ENCODE results near the gene GOLPH3. TPM values are rescaled to one million over a fixed set of nuclear protein-coding genes. Genes with fewer than 3 reads are reported as not detected.
"Not testable (repeated sequence)": the region's sequence is repeated elsewhere in the genome, so short reads cannot be mapped to it uniquely, and the experiment has no call there.

The GOLPH3 gene
- total and polyA plus RNA-seq, 2 of the 4 experiments (the other 2 are of a cell fraction), result 38.2 to 41.3 TPM

- peak overlapping the region; percentile 40; the same call in 1 of the 2 replicates for H3K18ac ChIP-seq (ENCODE audit: low read depth, low read length)
- peak overlapping the region; percentile 94 for H3K9ac ChIP-seq (ENCODE audit: low read depth, low read length)
- H3K23ac ChIP-seq (ENCODE audit: low read depth, low read length), result peak overlapping the region; percentile 80
- 0 out of 2 replicates have a peak overlapping the region, but pooled peaks have one; percentile 10 for H3K4ac ChIP-seq (ENCODE audit: low read depth, low read length)
- BruUV-seq (replicated peaks), result TSS peak; percentile 26
- POLR2A ChIA-PET (ENCODE audit: unreplicated experiment), result interaction anchor here (0.6 kb wide), 2 partner anchors 48 to 58 kb away, joined by 6 read pairs; no protein-coding TSS in a partner anchor
- H2AFZ ChIP-seq (replicated peaks; ENCODE audit: low read length, poor library complexity); H3K9me3 ChIP-seq (ENCODE audit: control insufficient read depth, insufficient read depth, low read length); H2AK9ac ChIP-seq (replicated peaks; ENCODE audit: low read depth, low read length, poor library complexity); H2BK20ac ChIP-seq (ENCODE audit: low read depth, low read length); ATAC-seq (ENCODE audit: low read depth); H2BK120ac ChIP-seq (ENCODE audit: low read depth, low read length); H3K56ac ChIP-seq (ENCODE audit: extremely low read depth, insufficient read depth, low read length); H3K27me3 ChIP-seq (ENCODE audit: control insufficient read depth, insufficient read depth, low read length); dilution Hi-C loops (cut with HindIII; ENCODE audit: low sequenced_read_pairs, unreplicated experiment); CTCF ChIA-PET; H4K8ac ChIP-seq (ENCODE audit: low read depth in 2 of 2, low read length in 2 of 2); H3K4me1 ChIP-seq (ENCODE audit: control insufficient read depth, insufficient read depth, low read length); H2BK15ac ChIP-seq (ENCODE audit: low read depth, low read length); H3K9me1 ChIP-seq (ENCODE audit: insufficient read depth, low read length); H3K14ac ChIP-seq (replicated peaks; ENCODE audit: low read depth, low read length); H4K5ac ChIP-seq (ENCODE audit: low read depth, low read length); H2AK5ac ChIP-seq (ENCODE audit: low read depth, low read length): not testable (repeated sequence)
- WGBS, 2 experiments (ENCODE audit: extremely low coverage in 2 of 2, insufficient read length in 1 of 2), result 14% methylated on average over 10 of the region's 34 CpGs; no CpG with 5 or more reads in 1 of the 2 experiments
- in situ Hi-C loops (cut with MboI; ENCODE audit: low sequenced_read_pairs) (loop anchor here (5.0 kb wide), 1 partner anchor 55 kb away; no protein-coding TSS in a partner anchor), intact Hi-C loops (cut with micrococcal nuclease) (loop anchor here (2.0 to 5.0 kb wide), 2 partner anchors 140 to 155 kb away; partner anchors contain the start of gene MTMR12)
- H3K4me2 ChIP-seq (ENCODE audit: low read depth, low read length), result peak overlapping the region; percentile 79
- peak overlapping the region; percentile 86 for H3K4me3 ChIP-seq (ENCODE audit: insufficient read depth, low read depth, low read length)
- 0 out of 2 replicates have a peak, but pooled peaks have one; percentile 42 for TF ChIP-seq MXI1 (IDR thresholded peaks at IDR 0.05; ENCODE audit: borderline replicate concordance, low read depth, low read length)
- peaks cover 18% of the 10 kb centered on the region for H3K36me3 ChIP-seq (ENCODE audit: control insufficient read depth, insufficient read depth, low read length)
- H4K91ac ChIP-seq (ENCODE audit: insufficient read depth, low read depth, low read length), result peak overlapping the region; percentile 4; the same call in 1 of the 2 replicates
- H2BK5ac ChIP-seq (ENCODE audit: low read depth, low read length, poor library complexity, severe bottlenecking), result peak overlapping the region; percentile 97
- peak overlapping the region; percentile 99 for H3K27ac ChIP-seq (ENCODE audit: insufficient read depth, low read length)
- H3K79me1 ChIP-seq (ENCODE audit: low read depth in 1 of 2, low read length in 2 of 2), result peaks cover 0 to 41% of the 10 kb centered on the region in 2 experiments; a peak in 3 of 4 replicates
- H4K20me1 ChIP-seq (ENCODE audit: insufficient read depth, low read length), result peaks cover 61% of the 10 kb centered on the region
- peak; percentile 5 for DNase-seq
These were observed 1.8 kb downstream of the GOLPH3 start for GRCh38 chr5:32172186-32172911.

Measured in IMR-90 (cell line).